T-helper 17 cell (primary cell): ENCODE results near the gene CNPPD1. TPM values are rescaled to one million over a fixed set of nuclear protein-coding genes. Genes with fewer than 3 reads are reported as not detected.

ENCODE experiments used
- ATAC-seq: fragments of 150-1000 bp; cut with Tn5 transposase; 2 replicates; pipeline ENCODE4 v1.10.0; 2021; ENCODE audit warnings: mild to moderate bottlenecking, moderate library complexity
- DNase-seq, 3 donors: peaks; one replicate each; pipeline versions ENCODE4 v3.0.0 to v3.0.0-alpha.2; 2020 to 2021
- H3K9me3 ChIP-seq: one replicate; pipeline ENCODE4 v1.7.0; 2013; ENCODE audit warnings: low read length, mild to moderate bottlenecking; ENCODE audit not compliant: control insufficient read depth, poor library complexity, severe bottlenecking
- H3K27ac Mint-ChIP-seq: one replicate; pipeline ENCODE4 v1.8.0; 2022; ENCODE audit warnings: mild to moderate bottlenecking, moderate library complexity, mixed read lengths
- H3K27me3 Mint-ChIP-seq: one replicate; pipeline ENCODE4 v1.8.0; 2022; ENCODE audit warnings: mixed read lengths
- H3K36me3 Mint-ChIP-seq: one replicate; pipeline ENCODE4 v1.8.0; 2022; ENCODE audit warnings: low read depth, mixed read lengths
- H3K4me1 Mint-ChIP-seq: one replicate; pipeline ENCODE4 v1.8.0; 2022; ENCODE audit warnings: mild to moderate bottlenecking, mixed read lengths
- H3K4me3 Mint-ChIP-seq: one replicate; pipeline ENCODE4 v1.8.0; 2022; ENCODE audit warnings: mild to moderate bottlenecking, moderate library complexity, mixed read lengths
- total RNA-seq, 4 donors: library from RNA in 2 of 4; stranded (reverse) in 2 of 4; gene quantifications; one replicate each; pipeline ENCODE4 v1.2.3 and lab custom pipeline; 2022 to 2026

The CNPPD1 gene
- total RNA-seq, 2 donors from 2014 or later: 50.8 to 58.1 TPM

- ATAC-seq (no peak), DNase-seq (no peak)
- H3K27me3 Mint-ChIP-seq: no peaks in the 10 kb centered on the region
- no peak overlapping the region for H3K4me3 Mint-ChIP-seq
- peaks cover 28% of the 10 kb centered on the region for H3K4me1 Mint-ChIP-seq
- no peaks in the 10 kb centered on the region for H3K9me3 ChIP-seq
- peaks cover 9% of the 10 kb centered on the region for H3K36me3 Mint-ChIP-seq
- H3K27ac Mint-ChIP-seq: no peak overlapping the region
Measured at GRCh38 chr2:219122202-219122980, 54.3 kb downstream of the CNPPD1 start.

Other genes starting within 250 kb of the CNPPD1 start
- gene CDK5R2, start 217.3 kb downstream of the CNPPD1 start, total RNA-seq: not detected
- gene FEV, start 191.7 kb downstream of the CNPPD1 start, total RNA-seq: not detected
- gene CRYBA2, start 183.5 kb downstream of the CNPPD1 start, total RNA-seq: not detected
- not detected for gene CFAP65, start 135.4 kb downstream of the CNPPD1 start, total RNA-seq
- not detected for gene IHH, start 116.0 kb downstream of the CNPPD1 start, total RNA-seq
- gene NHEJ1, start 16.1 kb downstream of the CNPPD1 start, total RNA-seq: 10 to 100 TPM; 11.8 to 15.2 TPM
- gene SLC23A3, start 6.9 kb downstream of the CNPPD1 start, total RNA-seq: 1 to 10 TPM in 1 of 2 donors, under 1 TPM in 1; 0.65 to 1.0 TPM
- gene RETREG2, start 1.4 kb upstream of the CNPPD1 start, total RNA-seq: 10 to 100 TPM; 78.4 to 81.4 TPM
- gene ZFAND2B, start 29.9 kb upstream of the CNPPD1 start, total RNA-seq: 10 to 100 TPM; 65.3 to 71.1 TPM
- gene ABCB6, start 42.0 kb upstream of the CNPPD1 start, total RNA-seq: 1 to 10 TPM; 2.6 to 6.6 TPM
- gene ATG9A, start 52.7 kb upstream of the CNPPD1 start, total RNA-seq: 10 to 100 TPM; 42.4 to 72.1 TPM
- 10 to 100 TPM; 92.5 to 93.5 TPM for gene ANKZF1, start 52.9 kb upstream of the CNPPD1 start, total RNA-seq
- gene GLB1L, start 68.5 kb upstream of the CNPPD1 start, total RNA-seq: 1 to 10 TPM in 1 of 2 donors, under 1 TPM in 1; 0.94 to 3.1 TPM
- 10 to 100 TPM; 11.9 to 17.2 TPM for gene STK16, start 68.6 kb upstream of the CNPPD1 start, total RNA-seq
- not detected for gene TUBA4B, start 76.3 kb upstream of the CNPPD1 start, total RNA-seq
- gene TUBA4A, start 77.0 kb upstream of the CNPPD1 start, total RNA-seq: 100 to 1,000 TPM; 107 to 184 TPM
- 100 to 1,000 TPM; 101 to 120 TPM for gene DNAJB2, start 102.4 kb upstream of the CNPPD1 start, total RNA-seq
- gene PTPRN, start 132.5 kb upstream of the CNPPD1 start, total RNA-seq: 1 to 10 TPM in 1 of 2 donors, not detected in 1; 2.6 TPM
- not detected for gene RESP18, start 155.8 kb upstream of the CNPPD1 start, total RNA-seq
- gene DNPEP, start 211.0 kb upstream of the CNPPD1 start, total RNA-seq: 100 to 1,000 TPM in 1 of 2 donors, 10 to 100 TPM in 1; 81.3 to 107 TPM
- gene DES, start 241.5 kb upstream of the CNPPD1 start, total RNA-seq: not detected